Panc1 (cell line): Measurements from ENCODE around the gene MED25. TPM values are rescaled to one million over a fixed set of nuclear protein-coding genes. Genes with fewer than 3 reads are reported as not detected.

Experiments
- ATAC-seq: fragments of 200-7000 bp; cut with Tn5 transposase; 2 replicates; pipeline ENCODE4 v1.9.1; 2020; ENCODE audit warnings: mild to moderate bottlenecking, moderate library complexity
- BruUV-seq: library from RNA; stranded (reverse); fragments of 400-500 nt; replicated peaks from 2 replicates; lab custom pipeline; 2021; lab: Mats Ljungman, UMichigan
- CTCF ChIA-PET: fragments of 300-600 bp; sonication (Branson Sonifier 250); formaldehyde crosslinking; loops from one replicate; lab custom pipeline; 2022; ENCODE audit warnings: antibody characterized with exemption; lab: Charles Lee
- POLR2A ChIA-PET: fragments of 300-600 bp; sonication (Branson Sonifier 250); formaldehyde crosslinking; loops from one replicate; lab custom pipeline; 2022; ENCODE audit warnings: antibody characterized with exemption; lab: Charles Lee
- DNase-seq: peaks from one replicate; pipeline ENCODE4 v3.0.0-alpha.2; 2010; ENCODE audit warnings: low read depth, low spot score
- H3K27ac ChIP-seq: 2 replicates; pipeline ENCODE4 v1.5.1; 2011; ENCODE audit warnings: mild to moderate bottlenecking, low read length, inconsistent platforms
- H3K27me3 ChIP-seq: fragments of 200-500 bp; sonication (Bioruptor generic); 2 replicates; pipeline ENCODE4 v1.6.0; 2014; ENCODE audit warnings: low read length, inconsistent platforms; ENCODE audit not compliant: control insufficient read depth, insufficient read depth
- H3K36me3 ChIP-seq: fragments of 200-500 bp; sonication (Bioruptor generic); 2 replicates; pipeline ENCODE4 v1.5.1; 2014; ENCODE audit warnings: inconsistent platforms, mild to moderate bottlenecking, low read length, moderate library complexity; ENCODE audit not compliant: control insufficient read depth, insufficient read depth
- H3K4me1 ChIP-seq: 2 replicates; pipeline ENCODE4 v1.5.1; 2011; ENCODE audit warnings: inconsistent platforms, mild to moderate bottlenecking, low read length, moderate library complexity; ENCODE audit not compliant: control insufficient read depth, insufficient read depth
- H3K4me3 ChIP-seq, 2 experiments: 2 replicates each; pipeline ENCODE4 v1.5.1; 2011 to 2012; ENCODE audit warnings: low read depth in 2 of 2, low read length in 2 of 2, mild to moderate bottlenecking in 2 of 2, inconsistent platforms in 1 of 2, moderate library complexity in 1 of 2
- H3K9me3 ChIP-seq: fragments of 200-500 bp; sonication (Bioruptor generic); 2 replicates; pipeline ENCODE4 v1.5.1; 2014; ENCODE audit warnings: low read depth, mild to moderate bottlenecking, inconsistent platforms, low read length, moderate library complexity; ENCODE audit not compliant: control insufficient read depth, insufficient read depth
- POLR2AphosphoS5 ChIP-seq: IDR thresholded peaks from 2 replicates; pipeline ENCODE4 v1.6.1; 2012; ENCODE audit warnings: mild to moderate bottlenecking, low read depth, low read length, moderate library complexity
- SIN3A ChIP-seq: IDR thresholded peaks from 2 replicates; pipeline ENCODE4 v1.6.1; 2012; ENCODE audit warnings: low read depth, mild to moderate bottlenecking, low read length, moderate library complexity, borderline replicate concordance; ENCODE audit not compliant: insufficient read depth
- TCF7L2 ChIP-seq: IDR thresholded peaks from 2 replicates; pipeline ENCODE4 v1.6.1; 2011; ENCODE audit warnings: mild to moderate bottlenecking, low read depth, low read length, inconsistent platforms
- in situ Hi-C: cut with HindIII; loops from 2 replicates; pipeline ENCODE4 v1.10.0; 2016; ENCODE audit warnings: low sequenced_read_pairs, low pct_unique_long_range_greater_than_20kb
- intact Hi-C: fragments of 100-400 bp; cut with micrococcal nuclease; formaldehyde crosslinking; loops from one replicate; pipeline ENCODE4 v1.10.0; 2022; ENCODE audit not compliant: unreplicated experiment
- total RNA-seq: library from RNA; stranded (reverse); gene quantifications from one replicate; pipeline ENCODE4 v1.2.1, GENCODE V29; 2021; ENCODE audit not compliant: unreplicated experiment
- TF ChIP-seq, protein P1 (sequence below), 2 experiments: IDR thresholded peaks; 2 replicates each; pipeline ENCODE4 v1.6.1; 2011 to 2012; ENCODE audit warnings: low read depth in 2 of 2, control low read depth in 1 of 2, low read length in 1 of 2, mild to moderate bottlenecking in 1 of 2, moderate library complexity in 1 of 2; ENCODE audit not compliant: insufficient read depth in 1 of 2
- TF ChIP-seq, protein P2 (sequence below): fragments of 450-650 bp; IDR thresholded peaks from 2 replicates; pipeline ENCODE4 v1.5.1; 2017; ENCODE audit warnings: mild to moderate bottlenecking

The MED25 gene
- total RNA-seq, 1 experiment from 2014 or later: 52.4 TPM

DNA sequence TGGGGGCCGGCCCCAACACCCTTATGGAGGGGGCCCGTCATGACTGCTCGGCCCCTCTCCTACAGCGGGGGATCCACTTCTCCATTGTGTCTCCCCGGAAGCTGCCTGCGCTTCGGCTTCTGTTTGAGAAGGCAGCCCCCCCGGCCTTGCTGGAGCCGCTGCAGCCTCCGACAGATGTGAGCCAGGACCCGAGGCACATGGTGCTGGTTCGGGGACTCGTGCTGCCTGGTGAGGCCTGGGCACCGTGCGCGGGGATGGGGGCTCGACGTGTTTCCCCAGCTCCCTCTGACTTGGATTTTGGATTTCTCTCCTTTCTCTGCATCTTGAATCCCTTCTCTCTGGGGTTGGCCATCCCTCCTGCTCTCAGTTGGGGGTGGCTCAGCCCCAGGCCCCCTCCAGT is 11.6 kb downstream of the MED25 start:
- Histone ChIP-seq H3K9me3 (no peaks in the 10 kb centered on the region), H3K4me1 (no peaks in the 10 kb centered on the region), H3K27me3 (no peaks in the 10 kb centered on the region), H3K36me3 (no peaks in the 10 kb centered on the region; the same call in 1 of the 2 replicates), H3K27ac (no peak overlapping the region), H3K4me3 (no peak overlapping the region)
- BruUV-seq: no TSS peak
- ATAC-seq: no peak
- ChIA-PET POLR2A (no interaction called here), CTCF (no interaction called here)
- no peak for DNase-seq
- in situ Hi-C loops: no loop called here
- intact Hi-C loops: no loop called here
- TF ChIP-seq, protein P1, sequence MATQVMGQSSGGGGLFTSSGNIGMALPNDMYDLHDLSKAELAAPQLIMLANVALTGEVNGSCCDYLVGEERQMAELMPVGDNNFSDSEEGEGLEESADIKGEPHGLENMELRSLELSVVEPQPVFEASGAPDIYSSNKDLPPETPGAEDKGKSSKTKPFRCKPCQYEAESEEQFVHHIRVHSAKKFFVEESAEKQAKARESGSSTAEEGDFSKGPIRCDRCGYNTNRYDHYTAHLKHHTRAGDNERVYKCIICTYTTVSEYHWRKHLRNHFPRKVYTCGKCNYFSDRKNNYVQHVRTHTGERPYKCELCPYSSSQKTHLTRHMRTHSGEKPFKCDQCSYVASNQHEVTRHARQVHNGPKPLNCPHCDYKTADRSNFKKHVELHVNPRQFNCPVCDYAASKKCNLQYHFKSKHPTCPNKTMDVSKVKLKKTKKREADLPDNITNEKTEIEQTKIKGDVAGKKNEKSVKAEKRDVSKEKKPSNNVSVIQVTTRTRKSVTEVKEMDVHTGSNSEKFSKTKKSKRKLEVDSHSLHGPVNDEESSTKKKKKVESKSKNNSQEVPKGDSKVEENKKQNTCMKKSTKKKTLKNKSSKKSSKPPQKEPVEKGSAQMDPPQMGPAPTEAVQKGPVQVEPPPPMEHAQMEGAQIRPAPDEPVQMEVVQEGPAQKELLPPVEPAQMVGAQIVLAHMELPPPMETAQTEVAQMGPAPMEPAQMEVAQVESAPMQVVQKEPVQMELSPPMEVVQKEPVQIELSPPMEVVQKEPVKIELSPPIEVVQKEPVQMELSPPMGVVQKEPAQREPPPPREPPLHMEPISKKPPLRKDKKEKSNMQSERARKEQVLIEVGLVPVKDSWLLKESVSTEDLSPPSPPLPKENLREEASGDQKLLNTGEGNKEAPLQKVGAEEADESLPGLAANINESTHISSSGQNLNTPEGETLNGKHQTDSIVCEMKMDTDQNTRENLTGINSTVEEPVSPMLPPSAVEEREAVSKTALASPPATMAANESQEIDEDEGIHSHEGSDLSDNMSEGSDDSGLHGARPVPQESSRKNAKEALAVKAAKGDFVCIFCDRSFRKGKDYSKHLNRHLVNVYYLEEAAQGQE (IDR thresholded peaks at IDR 0.05; ENCODE audit: insufficient read depth in 1 of 2, low read depth in 2 of 2, low read length in 1 of 2): no peak
- no peak for TF ChIP-seq TCF7L2
- no peak for TF ChIP-seq POLR2AphosphoS5
- TF ChIP-seq, protein P2, sequence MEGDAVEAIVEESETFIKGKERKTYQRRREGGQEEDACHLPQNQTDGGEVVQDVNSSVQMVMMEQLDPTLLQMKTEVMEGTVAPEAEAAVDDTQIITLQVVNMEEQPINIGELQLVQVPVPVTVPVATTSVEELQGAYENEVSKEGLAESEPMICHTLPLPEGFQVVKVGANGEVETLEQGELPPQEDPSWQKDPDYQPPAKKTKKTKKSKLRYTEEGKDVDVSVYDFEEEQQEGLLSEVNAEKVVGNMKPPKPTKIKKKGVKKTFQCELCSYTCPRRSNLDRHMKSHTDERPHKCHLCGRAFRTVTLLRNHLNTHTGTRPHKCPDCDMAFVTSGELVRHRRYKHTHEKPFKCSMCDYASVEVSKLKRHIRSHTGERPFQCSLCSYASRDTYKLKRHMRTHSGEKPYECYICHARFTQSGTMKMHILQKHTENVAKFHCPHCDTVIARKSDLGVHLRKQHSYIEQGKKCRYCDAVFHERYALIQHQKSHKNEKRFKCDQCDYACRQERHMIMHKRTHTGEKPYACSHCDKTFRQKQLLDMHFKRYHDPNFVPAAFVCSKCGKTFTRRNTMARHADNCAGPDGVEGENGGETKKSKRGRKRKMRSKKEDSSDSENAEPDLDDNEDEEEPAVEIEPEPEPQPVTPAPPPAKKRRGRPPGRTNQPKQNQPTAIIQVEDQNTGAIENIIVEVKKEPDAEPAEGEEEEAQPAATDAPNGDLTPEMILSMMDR: no peak
- no peak for TF ChIP-seq SIN3A

DNA sequence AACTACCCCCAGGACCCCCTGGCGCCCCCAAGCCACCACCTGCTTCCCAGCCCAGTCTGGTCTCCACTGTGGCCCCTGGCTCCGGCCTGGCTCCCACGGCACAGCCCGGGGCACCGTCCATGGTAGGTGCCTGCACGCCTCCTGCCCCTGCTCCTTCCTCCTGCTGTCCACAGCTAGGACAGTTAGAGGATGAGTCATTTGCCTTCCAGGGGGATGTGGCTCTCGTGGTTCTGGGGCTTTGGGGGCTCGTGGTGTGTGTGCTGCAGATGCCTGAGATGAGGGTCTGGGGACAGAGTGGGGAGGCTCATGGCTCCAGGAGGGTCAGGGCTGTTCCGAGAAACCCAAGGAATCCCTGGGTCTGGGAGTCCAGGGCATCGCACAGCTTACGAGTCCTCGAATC is 12.7 kb downstream of the MED25 start:
- Histone ChIP-seq H3K36me3 (no peaks in the 10 kb centered on the region; the same call in 1 of the 2 replicates), H3K4me3 (no peak overlapping the region), H3K4me1 (no peaks in the 10 kb centered on the region), H3K27ac (no peak overlapping the region), H3K27me3 (no peaks in the 10 kb centered on the region), H3K9me3 (no peaks in the 10 kb centered on the region)
- intact Hi-C loops (no loop called here), in situ Hi-C loops (no loop called here)
- no TSS peak for BruUV-seq
- ATAC-seq: no peak
- ChIA-PET CTCF (no interaction called here), POLR2A (no interaction called here)
- TF ChIP-seq, protein P2: no peak
- TF ChIP-seq, protein P1 (IDR thresholded peaks at IDR 0.05; ENCODE audit: insufficient read depth in 1 of 2, low read depth in 2 of 2, low read length in 1 of 2): no peak
- no peak for TF ChIP-seq SIN3A
- no peak for TF ChIP-seq POLR2AphosphoS5
- no peak for TF ChIP-seq TCF7L2
- DNase-seq: no peak
